Measurements from ENCODE around the gene NFKBIA. TPM values are rescaled to one million over a fixed set of nuclear protein-coding genes. Genes with fewer than 3 reads are reported as not detected.
"Not testable (repeated sequence)": the region's sequence is repeated elsewhere in the genome, so short reads cannot be mapped to it uniquely, and the experiment has no call there.

Gene NFKBIA
- polyA plus RNA-seq, 4 donors = 49.8 to 70.1 (median 62.0) TPM

GRCh38 chr14:35392103-35392502 lies 12.4 kb downstream of the NFKBIA start:
- no peak for DNase-seq (ENCODE audit: low read depth in 4 of 4, low spot score in 2 of 4)

- no peak for DNase-seq (ENCODE audit: low read depth in 4 of 4, low spot score in 2 of 4)
Observed at GRCh38 chr14:35391388-35391710, 13.2 kb downstream of the NFKBIA start.

GRCh38 chr14:35390577-35391387 lies 13.8 kb downstream of the NFKBIA start:
- no peak for DNase-seq (ENCODE audit: low read depth in 4 of 4, low spot score in 2 of 4)

- DNase-seq (ENCODE audit: low read depth in 4 of 4, low spot score in 2 of 4) = no peak
Observed at GRCh38 chr14:35389315-35389667, 15.3 kb downstream of the NFKBIA start.

GRCh38 chr14:35388656-35389314 lies 15.8 kb downstream of the NFKBIA start:
- DNase-seq (ENCODE audit: low read depth in 4 of 4, low spot score in 2 of 4) = no peak

- DNase-seq (ENCODE audit: low read depth in 4 of 4, low spot score in 2 of 4) = no peak
Observed at GRCh38 chr14:35387713-35388579, 16.6 kb downstream of the NFKBIA start.

GRCh38 chr14:35387219-35387618 lies 17.3 kb downstream of the NFKBIA start:
- DNase-seq (ENCODE audit: low read depth in 4 of 4, low spot score in 2 of 4) = no peak

- DNase-seq (ENCODE audit: low read depth in 4 of 4, low spot score in 2 of 4) = no peak
Observed at GRCh38 chr14:35386673-35387125, 17.9 kb downstream of the NFKBIA start.

- peak in 1 of 4 donors; percentile 65 for DNase-seq (ENCODE audit: low read depth in 4 of 4, low spot score in 2 of 4)
Observed at GRCh38 chr14:35385042-35385839, 19.3 kb downstream of the NFKBIA start.

- DNase-seq (ENCODE audit: low read depth in 4 of 4, low spot score in 2 of 4) = no peak
Observed at GRCh38 chr14:35384455-35385041, 20.0 kb downstream of the NFKBIA start.

- DNase-seq (ENCODE audit: low read depth in 4 of 4, low spot score in 2 of 4) = no peak
Observed at GRCh38 chr14:35383569-35384454, 20.7 kb downstream of the NFKBIA start.

GRCh38 chr14:35380794-35381193 lies 23.8 kb downstream of the NFKBIA start:
- no peak for DNase-seq (ENCODE audit: low read depth in 4 of 4, low spot score in 2 of 4)

GRCh38 chr14:35379234-35379933 lies 25.2 kb downstream of the NFKBIA start:
- DNase-seq (ENCODE audit: low read depth in 4 of 4, low spot score in 2 of 4) = not testable (repeated sequence)

- no peak for DNase-seq (ENCODE audit: low read depth in 4 of 4, low spot score in 2 of 4)
Observed at GRCh38 chr14:35378425-35379233, 25.9 kb downstream of the NFKBIA start.

- no peak for DNase-seq (ENCODE audit: low read depth in 4 of 4, low spot score in 2 of 4)
Observed at GRCh38 chr14:35375558-35376025, 29.0 kb downstream of the NFKBIA start.

GRCh38 chr14:35374263-35374712 lies 30.3 kb downstream of the NFKBIA start:
- no peak for DNase-seq (ENCODE audit: low read depth in 4 of 4, low spot score in 2 of 4)

- not testable (repeated sequence) for DNase-seq (ENCODE audit: low read depth in 4 of 4, low spot score in 2 of 4)
Observed at GRCh38 chr14:35373208-35373607, 31.3 kb downstream of the NFKBIA start.

Measured in left renal cortex interstitium (tissue), 4 donors.